ENCODE results near the gene SYNGR4.
"Not testable (repeated sequence)": the region's sequence is repeated elsewhere in the genome, so short reads cannot be mapped to it uniquely, and the experiment has no call there.

Gene SYNGR4

GRCh38 chr19:48363810-48364597 lies at the start of gene SYNGR4, which contains the start of gene TMEM143:
SYNGR4 (plus strand) TSS chr19:48364367; CDS start chr19:48365843, 1,476 bp downstream.
TMEM143 (minus strand) TSS chr19:48363940; CDS start chr19:48363920, 20 bp downstream.
- DNase-seq = peak; percentile 96 to 99

DNA sequence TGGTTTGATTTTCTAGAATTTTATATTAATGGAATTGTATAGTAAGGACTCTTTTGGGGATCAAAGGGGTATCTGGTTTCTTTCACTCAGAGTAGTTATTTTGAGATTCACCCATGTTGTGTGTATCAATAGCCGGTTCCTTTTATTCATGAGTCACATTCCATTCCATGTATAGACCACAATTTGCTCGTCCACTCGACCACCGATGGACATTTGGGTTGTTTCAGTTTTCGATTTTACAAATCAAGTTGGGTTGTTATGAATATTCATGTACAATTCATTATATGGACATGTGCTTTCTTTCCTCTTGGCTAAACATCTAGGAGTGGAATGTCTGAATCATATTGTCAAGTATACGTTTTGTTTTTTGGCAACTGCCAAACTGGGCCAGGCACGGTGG lies 48.5 kb upstream of the SYNGR4 start:
- no peak for DNase-seq

DNA sequence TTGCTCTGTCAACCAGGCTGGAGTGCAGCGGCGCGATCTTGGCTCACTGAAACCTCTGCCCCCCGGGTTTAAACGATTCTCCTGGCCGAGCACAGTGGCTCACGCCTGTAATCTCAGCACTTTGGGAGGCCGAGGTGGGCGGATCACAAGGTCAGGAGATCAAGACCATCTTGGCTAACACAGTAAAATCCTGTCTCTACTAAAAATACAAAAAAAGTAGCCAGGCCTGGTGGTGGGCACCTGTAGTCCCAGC lies 46.5 kb upstream of the SYNGR4 start:
- DNase-seq = not testable (repeated sequence)

- no peak for DNase-seq
Observed at GRCh38 chr19:48318286-48318987, 45.7 kb upstream of the SYNGR4 start.

DNA sequence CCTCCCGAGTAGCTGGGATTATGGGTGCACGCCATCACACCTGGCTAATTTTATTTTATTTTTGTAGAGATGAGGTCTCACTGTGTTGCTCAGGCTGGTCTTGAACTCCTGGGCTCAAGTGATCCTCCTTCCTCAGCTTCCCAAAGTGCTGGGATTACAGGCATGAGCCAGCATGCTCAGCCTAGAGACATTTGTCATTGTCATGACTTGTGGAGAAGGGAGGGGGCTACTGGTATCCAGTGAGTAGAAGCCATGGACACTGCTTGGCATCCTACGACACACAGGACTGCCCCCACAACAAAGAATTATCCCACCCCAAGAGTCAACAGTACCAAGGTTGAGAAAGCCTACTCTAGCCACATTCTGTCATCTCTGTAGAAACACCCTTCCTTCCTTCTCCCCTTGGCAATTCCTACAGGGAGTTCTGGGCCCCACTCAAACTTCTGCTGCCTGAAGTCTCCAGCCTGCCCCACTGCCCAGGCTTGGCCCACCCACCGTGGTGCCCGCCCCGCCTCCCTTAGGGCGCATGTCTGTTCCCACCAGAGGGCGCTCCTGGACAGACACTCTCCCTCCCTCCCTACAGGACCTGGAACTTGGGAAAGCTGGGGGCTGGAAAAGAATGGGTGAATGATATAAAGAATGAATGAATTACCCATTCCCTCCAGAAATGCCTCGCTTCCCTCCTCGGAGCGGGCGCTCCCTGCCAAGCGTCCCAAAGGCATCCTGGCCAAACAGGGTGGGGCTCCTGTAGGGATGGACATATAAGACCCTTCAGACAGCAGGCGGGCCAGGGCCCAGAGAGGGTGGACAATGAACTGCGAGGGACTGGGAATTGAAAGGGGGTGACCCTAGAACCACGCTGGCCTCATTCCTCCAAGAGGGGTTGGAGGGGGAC lies 44.3 kb upstream of the SYNGR4 start:
- no peak for DNase-seq

GRCh38 chr19:48321372-48321621 lies 42.9 kb upstream of the SYNGR4 start:
- peak in 1 of 2 experiments; percentile 31 for DNase-seq

DNA sequence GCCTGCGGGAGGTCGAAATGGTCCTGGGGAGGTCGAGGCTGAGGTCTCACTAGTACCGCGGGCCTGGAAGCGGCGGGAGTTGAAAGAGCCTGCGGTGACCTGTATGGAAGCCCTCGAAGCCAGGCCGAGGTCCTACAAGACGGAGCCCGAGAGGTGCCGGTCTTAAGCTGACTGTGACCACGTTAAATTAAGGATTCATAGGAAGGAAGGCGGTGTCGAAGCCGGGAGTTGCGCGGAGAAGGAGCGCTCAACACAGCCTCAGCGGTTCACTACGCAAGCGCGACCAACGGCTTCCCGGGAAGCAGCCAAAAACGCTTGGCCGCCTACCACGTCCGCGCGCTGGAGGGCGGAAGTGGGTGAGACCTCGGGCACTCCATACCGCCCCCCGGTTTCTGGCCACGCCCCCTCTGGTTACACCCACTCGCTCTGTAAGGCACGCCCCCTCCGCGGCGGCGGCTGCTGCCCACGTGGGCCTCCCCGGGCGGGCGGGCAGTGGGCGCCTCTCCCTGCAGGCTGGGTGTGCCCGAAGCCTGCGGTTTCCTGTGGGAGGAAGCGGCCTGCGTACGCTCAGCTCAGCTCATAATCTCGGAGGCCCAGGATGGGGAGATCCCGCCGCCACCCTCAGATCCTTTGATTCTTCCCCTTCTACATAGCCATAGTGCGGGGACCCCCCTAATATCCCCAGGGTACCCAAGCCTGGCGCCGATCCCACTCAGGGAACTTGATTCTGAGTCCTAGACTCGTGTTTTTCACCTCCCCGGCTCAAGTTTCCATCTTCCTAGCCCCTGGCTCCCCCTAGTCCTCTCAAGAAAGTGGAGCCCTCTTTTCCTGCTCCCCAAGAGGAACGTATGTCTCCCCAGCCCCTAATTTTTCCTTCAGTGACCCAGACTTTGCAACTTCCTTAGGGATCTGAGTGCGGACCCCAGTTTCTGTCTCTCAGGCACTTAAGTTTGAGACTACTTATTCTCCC lies 42.3 kb upstream of the SYNGR4 start:
- peak in 1 of 2 experiments; percentile 58 for DNase-seq

- DNase-seq = no peak
Observed at GRCh38 chr19:48325265-48325910, 38.8 kb upstream of the SYNGR4 start, which contains the start of gene EMP3. EMP3 (plus strand) TSS chr19:48325552; CDS start chr19:48326845, 1,293 bp downstream.

DNA sequence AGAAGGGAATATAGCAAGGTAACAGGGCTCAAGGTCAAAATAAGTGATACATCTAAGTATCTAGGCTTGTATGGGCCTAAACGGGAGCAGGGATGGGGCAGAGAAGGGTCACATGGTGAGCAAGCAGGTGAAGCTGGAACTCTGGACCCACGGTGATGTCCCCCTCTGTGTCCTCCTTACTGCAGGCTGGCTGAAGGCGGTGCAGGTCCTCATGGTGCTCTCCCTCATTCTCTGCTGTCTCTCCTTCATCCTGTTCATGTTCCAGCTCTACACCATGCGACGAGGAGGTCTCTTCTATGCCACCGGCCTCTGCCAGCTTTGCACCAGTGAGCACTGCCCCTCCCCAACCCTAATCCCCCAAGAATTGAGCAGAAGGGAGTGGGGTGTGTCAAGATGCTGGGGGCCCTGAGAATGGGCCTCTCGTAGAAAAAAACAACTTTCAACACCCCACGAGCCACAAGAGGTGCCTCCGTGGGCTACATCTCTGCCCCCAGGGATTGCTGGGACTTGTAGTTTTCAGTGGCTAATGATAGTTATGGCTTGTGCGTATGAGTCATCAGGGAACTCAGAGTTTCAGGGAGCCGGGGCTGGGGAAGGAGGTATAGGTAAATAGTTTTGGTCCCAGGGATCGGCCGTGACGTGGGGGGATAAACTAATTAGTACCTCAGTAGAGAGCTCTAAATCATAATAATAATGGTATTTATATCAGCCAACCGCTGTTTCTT lies 34.8 kb upstream of the SYNGR4 start:
- no peak for DNase-seq

DNA sequence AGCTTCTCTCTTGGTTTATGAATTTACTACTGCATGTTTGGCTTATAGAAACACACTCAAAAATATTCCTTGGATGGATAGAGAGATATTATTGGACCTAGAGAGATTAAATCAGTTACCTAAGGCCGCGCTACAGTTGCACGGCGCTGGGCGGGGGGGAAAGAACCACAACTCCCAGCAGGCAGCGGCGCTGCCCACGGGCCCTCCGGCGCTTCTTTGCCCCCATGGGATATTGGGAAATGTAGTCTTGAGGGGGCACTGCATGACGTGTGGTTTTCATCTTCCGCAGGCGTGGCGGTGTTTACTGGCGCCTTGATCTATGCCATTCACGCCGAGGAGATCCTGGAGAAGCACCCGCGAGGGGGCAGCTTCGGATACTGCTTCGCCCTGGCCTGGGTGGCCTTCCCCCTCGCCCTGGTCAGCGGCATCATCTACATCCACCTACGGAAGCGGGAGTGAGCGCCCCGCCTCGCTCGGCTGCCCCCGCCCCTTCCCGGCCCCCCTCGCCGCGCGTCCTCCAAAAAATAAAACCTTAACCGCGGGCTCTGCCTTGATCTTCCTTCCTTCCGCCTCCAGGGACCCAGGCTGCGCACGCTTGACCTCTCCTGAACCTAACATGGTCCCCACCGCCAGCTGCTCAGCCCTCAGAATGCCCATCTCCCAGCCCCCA lies 34.0 kb upstream of the SYNGR4 start:
- peak; percentile 55 to 68 for DNase-seq

GRCh38 chr19:48332351-48332661 lies 31.9 kb upstream of the SYNGR4 start:
- DNase-seq = no peak

GRCh38 chr19:48332662-48333466 lies 31.3 kb upstream of the SYNGR4 start:
- DNase-seq = peak in 1 of 2 experiments; percentile 88

- no peak for DNase-seq
Observed at GRCh38 chr19:48333467-48334384, 30.4 kb upstream of the SYNGR4 start.

- no peak for DNase-seq
Observed at GRCh38 chr19:48338253-48338755, 25.9 kb upstream of the SYNGR4 start.

GRCh38 chr19:48338802-48339503 lies 25.2 kb upstream of the SYNGR4 start:
- no peak for DNase-seq

GRCh38 chr19:48340995-48341394 lies 23.2 kb upstream of the SYNGR4 start:
- DNase-seq = no peak

- no peak for DNase-seq
Observed at GRCh38 chr19:48341515-48342413, 22.4 kb upstream of the SYNGR4 start.
